K562 (cell line): ENCODE data around the gene MAGI2.

Experiments
- CBX3 ChIP-seq, 2 experiments: IDR thresholded peaks; 1 replicate in 1 of 2; 2 replicates in 1 of 2; pipeline ENCODE4 v1.6.1; 2012; ENCODE audit warnings: inconsistent platforms in 2 of 2, low read length in 2 of 2, borderline replicate concordance in 1 of 2, control low read depth in 1 of 2
- DPF2 ChIP-seq: fragments of 450-650 bp; IDR thresholded peaks from 2 replicates; pipeline ENCODE4 v1.6.1; 2016
- ELF4 ChIP-seq: fragments of 450-650 bp; formaldehyde crosslinking; IDR thresholded peaks from 2 replicates; pipeline ENCODE4 v1.4.0; 2022; ENCODE audit warnings: missing genetic modification characterization
- MXI1 ChIP-seq: IDR thresholded peaks from 2 replicates; pipeline ENCODE4 v1.6.1; 2011; ENCODE audit warnings: low read depth, mild to moderate bottlenecking, improper control_type of control experiment, low read length
- POLR3A ChIP-seq: IDR thresholded peaks from 2 replicates; pipeline ENCODE4 v1.6.1; 2011; ENCODE audit warnings: borderline replicate concordance, mild to moderate bottlenecking, moderate library complexity; ENCODE audit not compliant: insufficient read length, insufficient read depth; ENCODE audit errors: extremely low read depth
- SETDB1 ChIP-seq: IDR thresholded peaks from one replicate; pipeline ENCODE4 v1.6.1; 2012; ENCODE audit warnings: low read length, control low read depth, inconsistent platforms
- TAF1 ChIP-seq: IDR thresholded peaks from 2 replicates; pipeline ENCODE4 v1.6.1; 2011; ENCODE audit warnings: mild to moderate bottlenecking, low read length, moderate library complexity; ENCODE audit not compliant: insufficient read depth, control insufficient read depth, severe bottlenecking; ENCODE audit errors: extremely low read depth
- TBL1XR1 ChIP-seq, 2 experiments: IDR thresholded peaks; 2 replicates each; pipeline ENCODE4 v1.6.1; 2012; ENCODE audit warnings: improper control_type of control experiment in 2 of 2, low read length in 2 of 2, mild to moderate bottlenecking in 1 of 2
- ZNF274 ChIP-seq: IDR thresholded peaks from 2 replicates; pipeline ENCODE4 v1.6.1; 2011; ENCODE audit warnings: low read depth, mild to moderate bottlenecking, low read length, moderate library complexity, borderline replicate concordance
- ZNF644 ChIP-seq: fragments of 200-800 bp; sonication (Bioruptor generic); IDR thresholded peaks from 2 replicates; pipeline ENCODE4 v1.6.1; 2016; ENCODE audit warnings: low read depth, missing genetic modification characterization, missing compliant biosample characterization
- TF ChIP-seq, protein P1 (sequence below): sonication (generic); formaldehyde crosslinking; IDR thresholded peaks from 2 replicates; pipeline ENCODE4 v1.8.0; 2022; ENCODE audit warnings: mild to moderate bottlenecking, low read depth, missing genetic modification reagents
- TF ChIP-seq, protein P2 (sequence below), 2 experiments: fragments of 450-650 bp; IDR thresholded peaks; 2 replicates each; pipeline ENCODE4 v1.6.1; 2016
- TF ChIP-seq, protein P3 (sequence below): fragments of 250-450 bp; sonication (Bioruptor Pico); IDR thresholded peaks from 2 replicates; pipeline ENCODE4 v1.4.0; 2020; ENCODE audit warnings: mild to moderate bottlenecking, moderate library complexity

DNA sequence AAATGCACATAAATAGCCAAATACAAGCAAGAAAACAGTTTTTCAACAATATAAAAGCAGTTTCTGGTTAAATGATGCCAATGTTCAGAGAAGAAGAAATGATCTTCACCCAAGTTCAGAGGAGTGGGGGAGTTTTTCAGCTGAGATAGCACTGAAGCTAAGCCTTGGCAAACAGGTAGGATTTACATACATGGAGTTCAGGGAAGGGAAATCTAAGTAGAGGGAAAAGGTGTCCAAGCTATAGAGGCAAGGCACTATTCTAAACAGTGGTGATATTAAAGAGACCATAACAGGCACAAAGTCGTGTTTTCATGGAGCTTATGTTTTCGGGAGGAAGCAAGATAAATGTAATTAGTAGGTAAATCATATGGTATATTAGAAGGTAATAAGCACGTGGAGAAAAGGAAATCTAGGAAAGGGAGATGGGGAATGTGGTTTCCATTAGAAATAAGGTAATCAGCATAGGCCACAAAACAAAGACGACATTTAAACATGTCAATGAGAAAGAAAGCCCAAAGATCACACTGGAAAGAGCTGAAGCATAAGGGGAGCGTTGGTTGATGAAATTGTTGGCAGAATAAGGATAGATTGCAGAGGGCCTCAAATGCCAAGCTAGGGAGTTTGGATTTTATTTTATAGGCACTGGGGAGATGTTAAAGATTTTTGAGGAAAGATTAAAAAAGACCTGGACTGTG lies 704.3 kb downstream of the MAGI2 start:
- TF ChIP-seq, protein P1, sequence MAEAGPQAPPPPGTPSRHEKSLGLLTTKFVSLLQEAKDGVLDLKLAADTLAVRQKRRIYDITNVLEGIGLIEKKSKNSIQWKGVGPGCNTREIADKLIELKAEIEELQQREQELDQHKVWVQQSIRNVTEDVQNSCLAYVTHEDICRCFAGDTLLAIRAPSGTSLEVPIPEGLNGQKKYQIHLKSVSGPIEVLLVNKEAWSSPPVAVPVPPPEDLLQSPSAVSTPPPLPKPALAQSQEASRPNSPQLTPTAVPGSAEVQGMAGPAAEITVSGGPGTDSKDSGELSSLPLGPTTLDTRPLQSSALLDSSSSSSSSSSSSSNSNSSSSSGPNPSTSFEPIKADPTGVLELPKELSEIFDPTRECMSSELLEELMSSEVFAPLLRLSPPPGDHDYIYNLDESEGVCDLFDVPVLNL (CRISPR knock-in tag) = no peak
- TF ChIP-seq ZNF644 (tag) = no peak
- TF ChIP-seq TAF1 = no peak
- TF ChIP-seq SETDB1 = no peak
- no peak for TF ChIP-seq TBL1XR1 (IDR thresholded peaks at IDR 0.05; ENCODE audit: low read length in 2 of 2)
- TF ChIP-seq, protein P2, sequence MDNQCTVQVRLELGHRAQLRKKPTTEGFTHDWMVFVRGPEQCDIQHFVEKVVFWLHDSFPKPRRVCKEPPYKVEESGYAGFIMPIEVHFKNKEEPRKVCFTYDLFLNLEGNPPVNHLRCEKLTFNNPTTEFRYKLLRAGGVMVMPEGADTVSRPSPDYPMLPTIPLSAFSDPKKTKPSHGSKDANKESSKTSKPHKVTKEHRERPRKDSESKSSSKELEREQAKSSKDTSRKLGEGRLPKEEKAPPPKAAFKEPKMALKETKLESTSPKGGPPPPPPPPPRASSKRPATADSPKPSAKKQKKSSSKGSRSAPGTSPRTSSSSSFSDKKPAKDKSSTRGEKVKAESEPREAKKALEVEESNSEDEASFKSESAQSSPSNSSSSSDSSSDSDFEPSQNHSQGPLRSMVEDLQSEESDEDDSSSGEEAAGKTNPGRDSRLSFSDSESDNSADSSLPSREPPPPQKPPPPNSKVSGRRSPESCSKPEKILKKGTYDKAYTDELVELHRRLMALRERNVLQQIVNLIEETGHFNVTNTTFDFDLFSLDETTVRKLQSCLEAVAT (IDR thresholded peaks at IDR 0.05) = no peak
- TF ChIP-seq, protein P3, sequence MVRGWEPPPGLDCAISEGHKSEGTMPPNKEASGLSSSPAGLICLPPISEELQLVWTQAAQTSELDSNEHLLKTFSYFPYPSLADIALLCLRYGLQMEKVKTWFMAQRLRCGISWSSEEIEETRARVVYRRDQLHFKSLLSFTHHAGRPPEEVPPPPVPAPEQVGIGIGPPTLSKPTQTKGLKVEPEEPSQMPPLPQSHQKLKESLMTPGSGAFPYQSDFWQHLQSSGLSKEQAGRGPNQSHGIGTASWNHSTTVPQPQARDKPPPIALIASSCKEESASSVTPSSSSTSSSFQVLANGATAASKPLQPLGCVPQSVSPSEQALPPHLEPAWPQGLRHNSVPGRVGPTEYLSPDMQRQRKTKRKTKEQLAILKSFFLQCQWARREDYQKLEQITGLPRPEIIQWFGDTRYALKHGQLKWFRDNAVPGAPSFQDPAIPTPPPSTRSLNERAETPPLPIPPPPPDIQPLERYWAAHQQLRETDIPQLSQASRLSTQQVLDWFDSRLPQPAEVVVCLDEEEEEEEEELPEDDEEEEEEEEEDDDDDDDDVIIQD (CRISPR knock-in tag) = no peak
- no peak for TF ChIP-seq MXI1
- no peak for TF ChIP-seq ZNF274
- no peak for TF ChIP-seq DPF2
- no peak for TF ChIP-seq ELF4 (CRISPR knock-in tag)
- TF ChIP-seq CBX3 (IDR thresholded peaks at IDR 0.05; ENCODE audit: borderline replicate concordance in 1 of 2, low read length in 2 of 2) = no peak
- TF ChIP-seq POLR3A = no peak
